Measurements from ENCODE around the gene FOSL1.

Gene FOSL1

DNA sequence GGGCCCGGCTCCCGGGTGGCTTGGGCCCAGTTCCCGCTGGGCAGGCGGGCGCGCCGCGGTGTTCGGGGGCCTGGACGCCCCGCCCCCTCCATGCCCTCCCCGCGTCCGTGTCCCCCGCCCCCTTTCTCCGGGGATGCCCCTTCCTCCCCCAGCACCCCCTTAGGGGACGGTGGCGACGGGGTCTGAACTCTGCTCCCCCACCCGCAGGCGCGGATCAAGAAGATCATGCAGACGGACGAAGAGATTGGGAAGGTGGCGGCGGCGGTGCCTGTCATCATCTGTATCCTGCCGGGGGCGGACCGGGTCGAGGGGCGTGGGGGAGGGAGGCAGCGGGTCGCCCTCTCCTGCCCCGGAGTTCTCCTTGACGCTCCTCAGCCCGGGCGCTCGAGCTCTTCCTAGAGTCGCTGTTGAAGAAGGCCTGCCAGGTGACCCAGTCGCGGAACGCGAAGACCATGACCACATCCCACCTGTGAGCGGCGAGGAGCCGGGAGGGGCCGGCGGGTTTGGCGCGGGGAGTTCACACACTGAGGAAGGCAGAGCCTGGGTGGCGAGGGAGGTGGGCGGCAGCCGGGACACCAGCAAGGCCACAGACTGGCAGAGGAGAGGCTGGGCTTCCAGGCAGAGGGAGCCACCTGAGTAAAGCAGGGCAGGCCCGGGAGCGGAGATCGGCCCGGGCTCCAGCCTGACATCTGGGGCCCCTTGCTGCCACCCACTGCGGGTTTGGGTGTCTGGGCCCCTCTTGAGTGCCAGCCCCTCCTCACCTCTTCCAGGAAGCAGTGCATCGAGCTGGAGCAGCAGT lies 19.6 kb upstream of the FOSL1 start:
- DNase-seq = peak; percentile 54

DNA sequence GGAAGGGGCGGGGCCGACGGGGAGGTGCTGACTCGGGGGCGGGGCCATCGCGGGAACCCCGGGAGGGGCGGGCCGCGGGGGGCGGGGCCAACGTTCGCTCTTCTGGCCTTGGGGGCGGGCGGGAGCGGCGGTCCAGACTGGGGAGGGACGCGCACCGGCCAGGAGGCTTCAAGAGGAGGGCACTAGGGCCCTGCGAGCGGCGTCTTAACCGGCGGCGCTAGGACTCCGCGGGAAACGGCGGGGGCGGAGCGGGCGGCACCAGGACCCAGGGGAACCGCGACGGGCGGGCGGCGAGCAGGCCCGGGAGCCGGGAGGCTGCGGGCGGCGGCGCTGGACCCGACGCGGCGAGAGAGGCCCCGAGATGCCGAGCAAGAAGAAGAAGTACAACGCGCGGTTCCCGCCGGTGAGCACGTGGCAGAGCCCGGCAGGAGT lies 19.0 kb upstream of the FOSL1 start, which contains the start of gene DRAP1:
TSS of gene DRAP1 (plus strand) at position 286 of the 432 bp plus-strand sequence. CDS start at position 362, 76 bp downstream.
- DNase-seq = peak; percentile 98

DNA sequence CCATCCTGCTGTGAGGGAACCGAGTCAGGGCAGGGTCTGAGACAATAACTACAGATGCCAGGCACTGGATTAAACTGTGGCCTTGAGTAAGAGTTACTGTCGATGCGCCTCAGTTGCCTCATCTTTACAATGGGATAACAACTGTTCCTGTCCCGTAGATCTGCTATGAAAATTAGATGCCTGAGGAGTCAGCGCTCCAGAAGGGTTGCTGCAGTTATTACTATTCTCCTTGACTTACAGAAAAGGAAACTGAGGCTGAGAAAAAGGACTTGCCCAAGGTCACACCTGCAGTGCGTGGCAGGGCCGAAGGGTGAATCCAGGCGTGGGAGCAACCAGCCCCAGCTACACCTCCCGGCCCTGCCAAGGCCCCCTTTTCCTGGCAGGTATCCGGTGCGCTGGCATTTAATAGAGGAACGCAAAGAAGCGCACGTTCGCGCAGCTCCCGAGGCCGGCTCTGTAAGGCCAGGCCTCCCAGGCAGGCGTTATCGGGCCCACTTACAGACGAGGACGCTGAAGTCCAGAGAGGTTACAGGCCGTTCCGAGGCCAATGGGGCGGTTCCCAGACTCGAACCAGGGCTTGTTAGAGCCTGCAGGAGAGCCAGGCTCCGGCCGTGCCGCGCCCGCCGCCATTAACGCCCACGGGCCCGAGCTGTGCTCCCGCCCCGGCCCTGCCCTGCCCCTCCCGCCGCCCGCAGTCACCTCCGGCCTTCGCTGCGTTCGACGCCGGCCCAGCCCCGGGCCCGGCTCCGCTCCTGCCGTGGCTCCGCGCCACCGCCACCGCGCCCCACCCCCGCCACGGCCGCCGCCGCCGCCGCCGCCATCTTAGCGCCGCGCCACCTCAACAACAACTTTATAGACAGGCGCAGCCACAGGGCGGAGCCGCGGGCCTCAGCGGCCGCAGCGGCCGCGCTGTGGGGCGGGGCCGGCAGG lies 18.3 kb upstream of the FOSL1 start, which contains the start of gene C11orf68:
TSS of gene C11orf68 (minus strand) at position 852 of the 930 bp plus-strand sequence. CDS start at position 821, 31 bp downstream.
- DNase-seq = no peak

DNA sequence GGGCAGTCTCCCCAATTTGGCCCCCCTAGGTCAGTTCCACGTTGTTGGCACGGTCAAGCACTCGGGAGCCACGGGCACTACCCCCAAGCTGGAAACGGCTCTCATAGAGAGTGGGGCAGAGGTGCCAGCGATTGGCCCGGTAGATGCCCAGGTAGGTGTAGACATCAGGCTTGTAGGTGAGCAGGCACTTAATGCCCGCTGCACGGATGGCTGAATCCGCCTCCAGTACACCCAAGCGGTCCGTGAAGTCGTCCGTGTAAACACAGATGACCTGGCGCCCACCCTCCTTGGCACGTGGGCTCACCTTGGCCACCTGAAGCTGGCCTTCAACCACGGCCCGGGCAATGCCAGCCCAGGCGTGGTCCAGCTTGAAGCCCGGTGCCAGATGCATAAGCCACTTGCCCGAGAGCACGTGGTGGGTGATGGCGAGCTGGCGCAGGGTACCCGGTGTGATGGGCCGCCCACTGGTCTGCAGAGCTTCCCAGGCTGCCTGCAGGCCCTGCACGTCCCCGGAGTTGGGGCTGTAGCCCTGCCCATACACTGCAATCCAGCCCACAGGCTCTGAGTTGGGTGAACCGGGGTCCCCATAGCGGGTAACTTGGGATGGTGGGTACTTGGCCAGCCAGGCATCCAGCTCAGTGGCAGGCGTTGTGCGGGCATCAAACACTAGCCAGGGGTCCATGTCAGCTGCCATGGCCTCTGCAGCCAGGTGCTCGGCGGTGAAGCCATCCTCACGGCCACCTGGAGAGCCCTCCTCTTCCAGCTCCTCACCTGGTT lies 17.4 kb upstream of the FOSL1 start:
- DNase-seq = no peak

DNA sequence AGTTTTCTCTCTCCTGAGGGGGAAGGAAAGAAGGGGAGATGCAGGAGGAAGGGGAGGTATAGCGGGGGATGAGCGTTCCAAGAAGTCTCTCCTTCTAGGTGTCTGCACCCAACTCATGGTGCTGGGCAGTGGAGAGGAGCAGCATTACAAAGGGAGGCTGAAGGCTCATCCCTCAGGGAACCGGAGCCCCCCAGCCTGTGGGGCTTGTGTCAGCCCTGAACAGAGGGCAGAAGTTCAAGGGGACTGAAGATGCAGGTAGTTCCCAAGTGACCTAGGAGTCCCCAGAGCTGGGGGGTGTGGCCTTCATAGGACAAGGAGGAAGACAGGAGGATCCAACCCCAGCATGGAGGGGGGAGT lies 16.9 kb upstream of the FOSL1 start:
- no peak for DNase-seq

DNA sequence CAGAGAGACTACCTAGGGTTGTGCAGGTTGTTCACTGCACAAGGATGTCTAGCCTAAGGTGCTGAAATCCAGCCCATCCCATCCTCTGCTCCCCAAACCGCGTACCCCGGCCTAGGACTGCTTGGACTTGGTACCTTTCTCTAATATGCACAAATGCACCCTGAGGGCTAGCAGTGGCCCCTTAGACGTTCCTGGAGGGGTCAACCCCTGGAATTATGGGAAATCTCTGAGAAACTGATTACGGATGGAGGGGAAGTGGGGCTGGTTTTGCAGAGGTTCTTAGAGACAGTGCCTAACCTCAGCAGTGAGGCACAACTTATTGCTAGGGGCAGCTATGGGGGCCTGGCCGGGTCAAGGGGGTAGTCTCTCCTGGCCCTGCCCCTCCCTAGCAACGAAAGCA lies 16.2 kb upstream of the FOSL1 start:
- DNase-seq = no peak

DNA sequence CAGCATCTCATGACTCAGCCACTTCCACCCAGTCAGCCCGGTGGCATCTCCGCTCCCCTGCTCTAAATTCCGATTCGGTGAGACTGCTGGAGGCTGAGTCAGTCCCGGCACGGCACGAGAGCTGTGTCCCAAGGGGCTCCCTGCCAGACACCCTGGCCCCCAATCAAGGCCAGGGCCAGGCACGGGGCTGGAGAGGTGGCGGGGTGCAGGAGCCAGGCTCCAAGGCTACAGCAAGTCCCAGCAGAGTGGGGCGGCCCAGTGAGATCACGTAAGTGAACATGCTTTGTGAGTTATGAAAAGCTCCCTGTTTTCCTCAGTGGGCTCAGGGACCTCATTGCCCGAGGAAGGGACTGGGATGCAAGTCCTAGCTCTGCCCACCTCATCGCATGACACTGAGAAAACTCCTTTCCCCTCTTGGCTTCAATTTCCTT lies 15.6 kb upstream of the FOSL1 start:
- no peak for DNase-seq

DNA sequence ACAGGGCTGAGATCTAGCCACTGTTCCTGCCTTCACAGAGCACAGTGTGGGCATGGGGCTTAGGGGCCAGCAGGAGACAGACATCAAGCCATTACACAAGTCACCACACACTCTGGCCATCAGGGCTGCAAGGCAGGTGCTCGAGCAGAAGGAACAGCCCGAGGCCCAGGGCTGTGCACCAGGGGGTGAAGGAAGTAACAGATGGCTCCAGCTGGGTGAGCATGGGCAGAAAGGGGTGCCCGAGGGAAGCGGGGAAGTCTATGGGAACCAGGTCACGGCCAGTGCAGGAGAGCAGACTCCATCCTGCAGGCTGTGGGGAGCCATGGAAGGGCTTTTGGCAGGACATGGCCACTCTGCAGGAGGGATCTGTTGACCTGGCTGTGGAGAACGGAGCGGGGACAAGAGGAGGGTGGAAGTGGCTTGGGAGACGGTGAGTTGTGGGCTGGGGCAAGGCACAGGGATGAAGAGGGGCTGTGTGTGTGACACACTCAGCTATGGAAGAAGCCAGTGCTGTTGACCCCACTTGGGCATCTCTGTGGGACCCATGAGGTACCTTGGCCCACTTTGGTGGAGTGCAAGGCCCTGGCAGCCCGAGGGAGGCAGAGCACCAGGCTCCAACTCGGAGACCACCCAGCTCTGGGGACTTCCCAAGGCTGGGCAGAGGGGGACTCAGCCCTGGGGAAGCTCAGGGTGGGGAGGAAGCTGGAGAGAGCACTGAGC lies 15.1 kb upstream of the FOSL1 start:
- no peak for DNase-seq

DNA sequence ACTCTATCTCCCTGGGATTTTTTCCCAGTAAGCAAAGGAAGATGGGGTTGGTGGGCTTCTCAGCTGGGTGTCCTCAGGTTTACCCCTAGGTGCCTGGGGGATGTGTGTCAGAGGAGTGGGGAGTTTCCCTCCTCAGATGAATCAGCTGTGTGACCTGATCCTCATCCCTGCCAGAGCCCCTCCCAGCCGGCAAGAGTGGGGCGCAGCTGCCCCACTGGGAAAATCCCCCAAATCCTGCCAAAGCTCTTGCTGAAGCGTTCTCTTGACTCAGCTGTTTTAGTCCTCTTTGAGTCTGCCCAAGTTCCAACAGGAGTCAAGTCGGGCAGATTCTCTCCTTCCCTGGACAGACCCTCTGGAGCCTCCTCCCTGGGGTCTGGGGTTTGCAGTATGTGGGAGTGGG lies 12.7 kb upstream of the FOSL1 start:
- no peak for DNase-seq

DNA sequence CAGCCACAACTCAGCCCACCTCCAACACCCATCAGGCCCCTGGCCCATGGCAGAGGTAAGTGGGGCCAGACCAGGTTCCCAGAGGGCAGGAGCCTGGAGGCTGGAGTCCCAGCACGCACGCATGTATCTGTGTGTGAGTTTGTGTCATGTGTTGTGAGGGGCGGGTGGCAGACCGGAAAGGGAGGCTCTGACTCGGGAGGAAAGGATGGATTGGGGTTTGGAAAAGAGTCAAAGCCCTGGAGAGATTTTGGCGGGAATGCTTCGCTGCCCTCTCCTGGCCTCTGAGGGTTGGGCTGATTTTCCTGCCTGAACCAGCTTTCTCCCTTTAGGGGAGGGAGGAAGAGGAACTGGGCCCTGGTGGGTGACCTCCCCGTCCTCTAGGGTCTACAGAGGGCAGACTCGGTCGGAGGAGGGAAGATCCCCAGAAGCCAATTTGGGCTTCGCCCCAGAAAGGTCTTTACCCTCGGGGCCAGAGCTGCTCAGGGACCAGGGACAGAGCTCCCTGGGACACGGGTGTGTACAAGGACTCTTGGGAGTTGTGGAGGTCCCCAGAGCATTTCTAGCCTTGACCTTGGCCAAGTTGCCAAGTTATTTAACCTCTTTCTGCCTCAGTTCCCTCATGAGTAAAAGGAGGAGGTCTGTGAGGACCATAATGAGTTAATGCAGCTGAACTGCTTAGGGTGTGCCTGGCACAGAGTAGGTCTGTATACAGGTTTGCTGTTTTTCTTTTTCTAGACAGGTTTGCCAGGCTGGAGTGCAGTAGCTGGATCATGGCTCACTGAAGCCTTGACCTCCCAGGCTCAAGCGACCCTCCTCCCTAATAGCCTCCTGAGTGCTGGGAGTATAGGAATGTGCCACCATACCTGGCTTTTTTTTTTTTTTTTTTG lies 11.7 kb upstream of the FOSL1 start:
- no peak for DNase-seq

DNA sequence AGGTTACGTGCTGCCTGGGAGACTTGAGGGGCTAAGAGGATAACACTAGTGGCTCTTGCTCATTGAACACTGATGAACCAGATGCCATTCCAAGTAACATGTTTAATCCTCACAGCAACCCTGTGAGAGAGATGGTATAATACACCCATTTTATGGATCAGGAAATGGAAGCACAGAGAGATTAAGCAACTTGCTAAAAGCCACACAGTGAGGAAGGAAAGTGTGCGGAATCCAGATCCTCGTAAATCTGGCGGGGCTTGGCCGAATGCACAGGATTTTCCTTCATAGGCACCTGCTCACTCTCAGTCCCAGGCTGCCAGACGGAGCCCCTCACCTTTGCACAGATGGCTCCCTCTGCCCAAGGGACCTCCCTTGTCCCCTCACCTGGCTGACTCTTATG lies 7.7 kb upstream of the FOSL1 start:
- no peak for DNase-seq

DNA sequence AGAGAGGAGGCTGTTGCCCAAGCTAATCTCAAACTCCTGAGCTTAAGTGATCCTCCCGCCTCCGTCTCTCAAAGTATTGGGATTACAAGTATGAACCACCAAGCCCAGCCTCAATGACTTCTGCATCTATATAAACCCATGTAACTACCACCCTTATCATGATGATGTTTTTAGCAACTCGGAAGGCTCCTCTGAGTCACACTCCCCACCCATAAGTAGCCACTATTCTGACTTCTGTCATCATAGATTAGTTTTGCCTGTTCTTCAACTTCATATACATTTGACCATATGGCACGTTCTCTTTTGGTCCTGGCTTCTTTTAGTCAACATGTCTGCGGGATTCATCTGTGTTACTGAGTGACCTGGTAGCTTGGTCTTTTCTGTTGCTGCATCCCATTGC lies 6.4 kb upstream of the FOSL1 start:
- no peak for DNase-seq

DNA sequence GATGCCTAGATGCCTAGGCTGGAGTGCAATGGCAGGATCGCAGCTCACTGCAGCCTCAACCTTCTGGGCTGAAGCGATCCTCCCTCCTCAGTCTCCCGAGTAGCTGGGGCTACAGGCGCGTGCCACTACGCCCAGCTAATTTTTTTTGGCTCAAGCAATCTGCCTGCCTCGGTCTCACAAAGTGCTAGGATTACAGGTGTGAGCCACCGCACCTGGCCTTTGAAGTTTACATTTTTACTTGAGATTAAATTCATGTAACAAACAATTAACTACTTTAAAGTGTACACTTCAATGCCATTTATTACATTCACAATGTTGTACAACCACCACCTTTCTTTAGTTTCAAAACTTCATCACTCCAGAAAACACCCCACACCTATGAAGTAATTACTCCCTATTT lies 3.5 kb upstream of the FOSL1 start:
- no peak for DNase-seq

DNA sequence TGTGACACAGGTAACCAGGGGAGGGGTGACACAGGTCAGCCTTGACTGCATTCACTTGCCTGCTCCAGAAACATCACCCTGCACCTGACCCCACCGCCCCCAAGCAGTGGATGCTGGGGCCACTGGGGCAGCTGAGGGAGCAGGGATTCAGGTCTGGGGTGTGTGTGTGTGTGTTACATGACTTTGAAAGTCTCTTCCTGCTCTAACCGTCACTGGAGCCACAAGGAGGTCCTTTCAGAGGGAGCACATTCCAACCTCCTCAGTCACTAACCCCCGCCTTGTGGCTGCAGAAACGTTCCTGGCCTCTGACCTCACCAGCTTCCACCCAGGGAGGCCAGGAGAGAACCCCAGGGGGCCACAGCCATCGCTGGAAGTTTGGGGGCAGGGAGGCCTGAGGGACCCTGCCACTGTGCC lies 2.9 kb upstream of the FOSL1 start:
- no peak for DNase-seq

DNA sequence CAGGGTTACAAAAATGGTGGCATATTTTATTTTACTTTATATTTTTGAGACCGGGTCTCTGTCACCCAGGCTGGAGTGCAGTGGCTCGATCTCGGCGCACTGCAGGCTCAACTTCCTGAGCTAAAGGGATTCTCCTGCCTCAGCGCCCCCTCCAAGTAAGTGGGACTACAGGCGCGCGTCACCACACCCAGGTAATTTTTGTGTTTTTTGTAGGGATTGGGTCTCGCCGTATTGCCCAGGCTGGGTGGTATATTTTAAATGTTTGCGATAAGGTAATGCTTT lies 652 bp upstream of the FOSL1 start:
- no peak for DNase-seq

DNA sequence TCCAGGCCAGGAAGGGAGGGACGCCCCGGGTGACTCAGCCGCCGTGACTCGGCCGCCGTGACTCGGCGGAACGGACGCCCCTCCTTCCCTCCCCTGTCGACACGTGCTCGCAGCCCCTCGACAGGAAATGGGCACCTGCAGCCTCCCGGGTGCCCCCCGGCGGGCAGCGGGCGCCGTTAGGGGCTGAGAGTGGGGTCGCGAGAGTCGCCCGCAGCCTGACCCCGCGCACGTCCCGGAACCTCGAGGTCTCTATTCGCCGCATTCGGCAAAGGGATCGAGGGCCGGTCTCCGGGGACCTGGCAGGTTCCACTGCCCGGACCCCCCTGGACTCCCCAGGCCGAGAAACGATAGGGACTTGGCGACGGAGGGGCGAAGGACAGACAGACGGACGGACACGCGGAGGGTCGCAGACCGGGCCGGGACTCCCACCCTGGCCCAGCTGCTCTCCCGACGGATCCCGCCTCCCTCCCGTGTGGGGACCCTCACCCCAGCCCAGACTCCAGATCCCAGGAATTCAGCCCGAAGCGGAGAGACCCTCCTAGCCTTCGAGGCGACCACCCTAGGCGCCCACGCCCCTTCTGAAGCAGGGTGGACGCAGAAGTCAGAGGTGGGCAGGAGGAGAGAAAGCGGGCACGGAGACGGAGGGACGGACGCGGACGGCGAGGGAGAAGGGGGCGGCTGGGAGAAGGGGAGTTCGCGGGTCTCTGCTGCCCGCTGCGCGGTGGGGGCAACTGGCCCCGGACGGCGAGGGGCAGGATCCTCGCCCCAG lies 648 bp downstream of the FOSL1 start:
- peak; percentile 46 for DNase-seq

DNA sequence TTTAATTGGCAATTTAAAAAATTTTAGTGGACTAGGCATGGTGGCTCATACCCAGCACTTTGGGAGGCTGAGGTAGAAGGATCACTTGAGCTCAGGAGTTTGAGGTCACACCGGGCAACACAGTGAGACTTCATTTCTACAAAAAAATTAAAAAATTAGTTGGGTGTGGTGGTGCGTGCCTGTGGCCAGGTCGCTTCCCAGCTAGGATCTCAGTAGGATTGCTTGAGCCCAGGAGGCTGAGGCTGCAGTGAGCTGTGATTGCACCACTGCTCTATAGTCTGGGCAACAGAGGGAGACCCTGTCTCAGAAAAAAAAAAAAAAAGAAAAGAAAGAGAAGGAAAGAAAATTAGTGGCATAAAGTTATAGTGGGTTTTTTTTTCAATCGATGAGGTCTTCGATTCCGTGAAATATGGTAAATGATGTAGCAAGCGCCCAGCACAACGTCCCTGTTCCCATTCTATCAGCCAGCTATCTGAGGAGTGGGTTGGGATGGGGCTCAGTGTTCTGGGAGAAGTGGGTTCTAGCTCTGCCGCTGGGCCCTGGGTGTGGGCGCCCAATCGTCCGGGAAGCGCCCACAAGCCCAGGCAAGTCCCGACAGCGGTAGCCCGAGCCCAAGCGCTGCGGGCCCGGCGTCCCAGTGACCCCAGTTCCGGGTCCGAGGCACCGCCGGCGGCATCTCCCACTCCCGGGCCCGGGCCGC lies 1.4 kb downstream of the FOSL1 start:
- DNase-seq = no peak

DNA sequence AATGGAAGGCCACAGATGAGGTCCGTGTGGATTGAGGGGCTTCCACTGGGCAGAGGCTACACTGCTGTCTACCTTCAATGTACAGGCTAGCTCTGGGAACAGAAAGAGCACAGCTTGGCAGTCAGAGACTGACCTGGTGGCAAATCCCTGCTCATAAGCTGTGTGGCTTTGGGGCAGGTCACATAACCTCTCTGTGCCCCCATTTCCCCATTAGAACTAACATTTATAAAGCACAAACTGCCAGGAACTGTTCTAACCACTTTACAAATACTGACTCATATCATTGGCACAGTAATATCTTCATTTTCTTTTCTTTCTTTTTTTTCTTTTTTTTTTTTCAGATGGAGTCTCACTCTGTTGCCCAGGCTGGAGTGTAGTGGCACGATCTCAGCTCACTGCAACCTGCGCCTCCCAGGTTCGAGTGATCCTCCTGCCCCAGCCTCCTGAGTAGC lies 3.1 kb downstream of the FOSL1 start:
- DNase-seq = no peak

All from effector CD4-positive, alpha-beta T cell (primary cell).